Ectodermal cell (in vitro differentiated cells): ENCODE results near the gene FAM131A.
"Not testable (repeated sequence)": the region's sequence is repeated elsewhere in the genome, so short reads cannot be mapped to it uniquely, and the experiment has no call there.

ENCODE experiments used
- H3K27ac ChIP-seq: 2 replicates; pipeline ENCODE4 v1.7.0; 2013; ENCODE audit warnings: mild to moderate bottlenecking, low read depth, low read length; ENCODE audit not compliant: insufficient read depth, poor library complexity, severe bottlenecking
- H3K27me3 ChIP-seq: 2 replicates; pipeline ENCODE4 v1.7.0; 2013; ENCODE audit warnings: mild to moderate bottlenecking, low read length; ENCODE audit not compliant: insufficient read depth, control insufficient read depth, poor library complexity, severe bottlenecking
- H3K36me3 ChIP-seq: one replicate; pipeline ENCODE4 v1.7.0; 2013; ENCODE audit warnings: low read length; ENCODE audit not compliant: control insufficient read depth, insufficient read depth
- H3K4me1 ChIP-seq: one replicate; pipeline ENCODE4 v1.7.0; 2013; ENCODE audit warnings: low read length; ENCODE audit not compliant: control insufficient read depth, insufficient read depth
- H3K4me3 ChIP-seq: 2 replicates; pipeline ENCODE4 v1.7.0; 2013; ENCODE audit warnings: low read depth, low read length, control low read depth; ENCODE audit not compliant: insufficient read depth
- H3K9me3 ChIP-seq: 2 replicates; pipeline ENCODE4 v1.7.0; 2013; ENCODE audit warnings: mild to moderate bottlenecking, low read length, moderate library complexity; ENCODE audit not compliant: control insufficient read depth
- WGBS, 2 experiments: methylation state at CpG; one replicate each; pipeline ENCODE4 v1.1.7; 2013; ENCODE audit warnings: missing lambda C conversion rate in 2 of 2; 5-methylcytosine and 5-hydroxymethylcytosine counted together

FAM131A gene

GRCh38 chr3:184339001-184339400, 1.6 kb downstream of the FAM131A start:
- Histone ChIP-seq H3K27me3 (no peaks in the 10 kb centered on the region), H3K36me3 (peaks cover 11% of the 10 kb centered on the region), H3K4me3 (peak overlapping the region; percentile 11), H3K27ac (peak overlapping the region; percentile 64), H3K9me3 (no peaks in the 10 kb centered on the region), H3K4me1 (peaks cover 33% of the 10 kb centered on the region)
- WGBS, 2 experiments, result 68 to 69% methylated on average over 8 of the region's 8 CpGs

GRCh38 chr3:184339451-184340135, 2.2 kb downstream of the FAM131A start:
- H3K4me3 ChIP-seq, H3K27me3 ChIP-seq, H3K27ac ChIP-seq, H3K9me3 ChIP-seq, H3K36me3 ChIP-seq: not testable (repeated sequence)
- peaks cover 33% of the 10 kb centered on the region for H3K4me1 ChIP-seq
- WGBS, 2 experiments, result 93 to 94% methylated on average over 19 of the region's 19 CpGs

GRCh38 chr3:184341925-184342324, 4.5 kb downstream of the FAM131A start:
- Histone ChIP-seq H3K9me3 (no peaks in the 10 kb centered on the region), H3K27ac (no peak overlapping the region), H3K27me3 (no peaks in the 10 kb centered on the region), H3K36me3 (peaks cover 7% of the 10 kb centered on the region), H3K4me3 (no peak overlapping the region), H3K4me1 (peaks cover 44% of the 10 kb centered on the region)
- WGBS, 2 experiments, result 93% methylated on average over 7 of the region's 7 CpGs

- Histone ChIP-seq H3K27me3 (no peaks in the 10 kb centered on the region), H3K4me1 (peaks cover 32% of the 10 kb centered on the region), H3K36me3 (peaks cover 7% of the 10 kb centered on the region), H3K4me3 (no peak overlapping the region), H3K27ac (no peak overlapping the region), H3K9me3 (no peaks in the 10 kb centered on the region)
- WGBS, 2 experiments, result 68% methylated on average over 5 of the region's 5 CpGs
Observed at GRCh38 chr3:184343200-184343876, 5.9 kb downstream of the FAM131A start.

- WGBS, 2 experiments, result 83% methylated on average over 23 of the region's 24 CpGs
Observed at GRCh38 chr3:184344579-184345316, 7.3 kb downstream of the FAM131A start.

GRCh38 chr3:184345317-184346144, 8.1 kb downstream of the FAM131A start:
- Histone ChIP-seq H3K4me1 (peaks cover 23% of the 10 kb centered on the region), H3K4me3 (no peak overlapping the region), H3K27me3 (no peaks in the 10 kb centered on the region), H3K36me3 (peaks cover 9% of the 10 kb centered on the region), H3K27ac (peak overlapping the region; percentile 38), H3K9me3 (no peaks in the 10 kb centered on the region)
- 21 to 24% methylated on average over 14 of the region's 14 CpGs for WGBS, 2 experiments

More at GRCh38 chr3:184344579-184345316, 7.3 kb downstream of the FAM131A start:
- H3K4me1 ChIP-seq, result peaks cover 23% of the 10 kb centered on the region
- H3K36me3 ChIP-seq, result peaks cover 7% of the 10 kb centered on the region
- H3K27ac ChIP-seq, result no peak overlapping the region
- H3K9me3 ChIP-seq, result no peaks in the 10 kb centered on the region
- H3K4me3 ChIP-seq, result no peak overlapping the region
- no peaks in the 10 kb centered on the region for H3K27me3 ChIP-seq

GRCh38 chr3:184346480-184347190, 9.2 kb downstream of the FAM131A start:
- WGBS, 2 experiments, result 96% methylated on average over 20 of the region's 20 CpGs
- Histone ChIP-seq H3K27me3 (no peaks in the 10 kb centered on the region), H3K36me3 (peaks cover 13% of the 10 kb centered on the region), H3K4me3 (no peak overlapping the region), H3K4me1 (peaks cover 31% of the 10 kb centered on the region), H3K27ac (no peak overlapping the region), H3K9me3 (no peaks in the 10 kb centered on the region)

GRCh38 chr3:184347321-184348056, 10.1 kb downstream of the FAM131A start:
- Histone ChIP-seq H3K27me3 (no peaks in the 10 kb centered on the region), H3K27ac (no peak overlapping the region)

GRCh38 chr3:184348057-184348382, 10.6 kb downstream of the FAM131A start:
- H3K4me3 ChIP-seq, result no peak overlapping the region
- no peaks in the 10 kb centered on the region for H3K27me3 ChIP-seq
- H3K27ac ChIP-seq, result no peak overlapping the region
- H3K36me3 ChIP-seq, result peaks cover 13% of the 10 kb centered on the region
- peaks cover 36% of the 10 kb centered on the region for H3K4me1 ChIP-seq
- WGBS, 2 experiments, result 90 to 91% methylated on average over 4 of the region's 4 CpGs
- no peaks in the 10 kb centered on the region for H3K9me3 ChIP-seq

More at GRCh38 chr3:184347321-184348056, 10.1 kb downstream of the FAM131A start:
- no peaks in the 10 kb centered on the region for H3K9me3 ChIP-seq
- peaks cover 10% of the 10 kb centered on the region for H3K36me3 ChIP-seq
- WGBS, 2 experiments, result 92 to 93% methylated on average over 12 of the region's 12 CpGs
- H3K4me3 ChIP-seq, result no peak overlapping the region
- H3K4me1 ChIP-seq, result peaks cover 36% of the 10 kb centered on the region
